A549 (cell line): ENCODE measurements around the gene ADAD1. TPM values are rescaled to one million over a fixed set of nuclear protein-coding genes. Genes with fewer than 3 reads are reported as not detected.

ENCODE experiments used
- ATAC-seq, 2 experiments: fragments of 200-7000 bp in 1 of 2; fragments of >200 bp in 1 of 2; cut with Nextera tagmentation in 1 of 2; cut with Tn5 transposase in 1 of 2; 3 replicates each; pipeline versions ENCODE4 v1.8.0 to v1.9.1; 2018 to 2020; ENCODE audit warnings: mild to moderate bottlenecking in 1 of 2, moderate library complexity in 1 of 2
- CTCF ChIA-PET: fragments of 300-600 bp; sonication (Branson Sonifier 250); formaldehyde crosslinking; extraction: SDS; loops from one replicate; lab custom pipeline; 2021; ENCODE audit warnings: antibody characterized with exemption, inconsistent platforms; lab: Yijun Ruan, JAX
- POLR2A ChIA-PET: fragments of 350-600 bp; formaldehyde crosslinking; extraction: SDS; loops from one replicate; lab custom pipeline; 2021; ENCODE audit warnings: antibody characterized with exemption, inconsistent platforms; lab: Yijun Ruan, JAX
- DNase-seq, 2 experiments: peaks; one replicate each; pipeline versions ENCODE4 v3.0.0 to v3.0.0-alpha.2; 2011 to 2016; ENCODE audit warnings: low read depth in 1 of 2, low spot score in 1 of 2
- FAIRE-seq: peaks from 2 replicates; lab custom pipeline; 2011; peaks lifted over from hg19 to GRCh38; lab: Jason Lieb, UNC
- H3K27ac ChIP-seq, 2 experiments: fragments of >200 bp; sonication (Bioruptor Twin); formaldehyde crosslinking; 3 replicates each; pipeline ENCODE4 v1.5.1; 2016 to 2017
- H3K4me1 ChIP-seq: fragments of >200 bp; sonication (Bioruptor Twin); formaldehyde crosslinking; 3 replicates; pipeline ENCODE4 v1.6.1; 2016
- H3K4me2 ChIP-seq: fragments of >200 bp; sonication (Bioruptor Twin); formaldehyde crosslinking; 3 replicates; pipeline ENCODE4 v1.6.1; 2016
- H3K4me3 ChIP-seq: fragments of >200 bp; sonication (Bioruptor Twin); formaldehyde crosslinking; 3 replicates; pipeline ENCODE4 v1.5.1; 2016
- H3K9me3 ChIP-seq: fragments of >200 bp; sonication (Bioruptor Twin); formaldehyde crosslinking; 3 replicates; pipeline ENCODE4 v1.6.1; 2016
- CBX2 ChIP-seq: fragments of 200-600 bp; sonication (generic); IDR thresholded peaks from 2 replicates; pipeline ENCODE4 v1.6.1; 2016; ENCODE audit warnings: low read depth, mild to moderate bottlenecking, borderline replicate concordance
- CBX8 ChIP-seq: fragments of 200-600 bp; sonication (generic); IDR thresholded peaks from 2 replicates; pipeline ENCODE4 v1.6.1; 2016
- CHD4 ChIP-seq: fragments of 200-600 bp; sonication (generic); IDR thresholded peaks from 2 replicates; pipeline ENCODE4 v1.6.1; 2016; ENCODE audit warnings: antibody characterized with exemption, mild to moderate bottlenecking, borderline replicate concordance
- CTCF ChIP-seq: fragments of >200 bp; sonication (Bioruptor Twin); formaldehyde crosslinking; IDR thresholded peaks from 3 replicates; pipeline ENCODE4 v1.5.1; 2016
- EHF ChIP-seq: fragments of 250-450 bp; sonication (Bioruptor Pico); IDR thresholded peaks from 2 replicates; pipeline ENCODE4 v1.5.0; 2020; ENCODE audit warnings: mild to moderate bottlenecking
- EHMT2 ChIP-seq: fragments of 200-600 bp; sonication (generic); IDR thresholded peaks from 2 replicates; pipeline ENCODE4 v1.6.1; 2016; ENCODE audit warnings: antibody characterized with exemption, low read depth, mild to moderate bottlenecking, moderate library complexity
- ELK1 ChIP-seq: fragments of 150-350 bp; IDR thresholded peaks from 2 replicates; pipeline ENCODE4 v1.6.1; 2014; ENCODE audit warnings: low read depth, mild to moderate bottlenecking, low read length
- ESRRA ChIP-seq: fragments of 150-350 bp; IDR thresholded peaks from 2 replicates; pipeline ENCODE4 v1.6.1; 2014; ENCODE audit warnings: mild to moderate bottlenecking, low read length, borderline replicate concordance
- FOSB ChIP-seq: fragments of 250-450 bp; sonication (Bioruptor Pico); IDR thresholded peaks from 2 replicates; pipeline ENCODE4 v1.5.0; 2020; ENCODE audit warnings: mild to moderate bottlenecking, moderate library complexity
- GATA3 ChIP-seq: IDR thresholded peaks from 2 replicates; pipeline ENCODE4 v1.6.1; 2012; ENCODE audit warnings: borderline replicate concordance
- HDAC2 ChIP-seq: fragments of 200-600 bp; sonication (generic); IDR thresholded peaks from 2 replicates; pipeline ENCODE4 v1.6.1; 2016
- HMGXB4 ChIP-seq: fragments of 250-450 bp; sonication (Bioruptor Pico); IDR thresholded peaks from 2 replicates; pipeline ENCODE4 v1.5.0; 2021; ENCODE audit warnings: mild to moderate bottlenecking, moderate library complexity, borderline replicate concordance
- HOXA7 ChIP-seq: fragments of 250-450 bp; sonication (Bioruptor Pico); IDR thresholded peaks from 2 replicates; pipeline ENCODE4 v1.5.0; 2020; ENCODE audit warnings: mild to moderate bottlenecking, moderate library complexity
- HOXB13 ChIP-seq: fragments of 250-450 bp; sonication (Bioruptor Pico); IDR thresholded peaks from 2 replicates; pipeline ENCODE4 v1.5.0; 2020; ENCODE audit warnings: low read depth, mild to moderate bottlenecking, moderate library complexity
- HOXB5 ChIP-seq: fragments of 250-450 bp; sonication (Bioruptor Pico); IDR thresholded peaks from 2 replicates; pipeline ENCODE4 v1.5.0; 2020; ENCODE audit warnings: mild to moderate bottlenecking, moderate library complexity
- JUNB ChIP-seq: fragments of >200 bp; sonication (Bioruptor Twin); formaldehyde crosslinking; IDR thresholded peaks from 2 replicates; pipeline ENCODE4 v1.6.1; 2016
- KDM5A ChIP-seq: fragments of 200-600 bp; sonication (generic); IDR thresholded peaks from 2 replicates; pipeline ENCODE4 v1.6.1; 2016; ENCODE audit warnings: antibody characterized with exemption, mild to moderate bottlenecking
- MYC ChIP-seq: IDR thresholded peaks from 2 replicates; pipeline ENCODE4 v1.6.1; 2012; ENCODE audit warnings: mild to moderate bottlenecking, inconsistent platforms, low read length, improper control_type of control experiment, borderline replicate concordance
- NR3C1 ChIP-seq: fragments of >200 bp; sonication (Bioruptor Twin); formaldehyde crosslinking; IDR thresholded peaks from 3 replicates; pipeline ENCODE4 v1.6.1; 2017
- RAD21 ChIP-seq, 2 experiments: fragments of >200 bp in 1 of 2; sonication (Bioruptor Twin) in 1 of 2; formaldehyde crosslinking in 1 of 2; IDR thresholded peaks in 1 of 2; conservative IDR thresholded peaks in 1 of 2; 2 replicates in 1 of 2; 3 replicates in 1 of 2; pipeline ENCODE4 v1.6.1; 2012 to 2018; ENCODE audit warnings: inconsistent platforms in 1 of 2
- RARB ChIP-seq: fragments of 250-450 bp; sonication (Bioruptor Pico); IDR thresholded peaks from 2 replicates; pipeline ENCODE4 v1.8.0; 2021; ENCODE audit warnings: mild to moderate bottlenecking, moderate library complexity
- REST ChIP-seq: fragments of 200-600 bp; sonication (generic); IDR thresholded peaks from 2 replicates; pipeline ENCODE4 v1.6.1; 2016; ENCODE audit warnings: antibody characterized with exemption, mild to moderate bottlenecking, moderate library complexity
- RNF2 ChIP-seq: fragments of 200-600 bp; sonication (generic); IDR thresholded peaks from 2 replicates; pipeline ENCODE4 v1.6.1; 2016; ENCODE audit warnings: low read depth, mild to moderate bottlenecking, antibody characterized with exemption, moderate library complexity, borderline replicate concordance
- TFCP2L1 ChIP-seq: fragments of 250-450 bp; sonication (Bioruptor Pico); IDR thresholded peaks from 2 replicates; pipeline ENCODE4 v1.5.0; 2021; ENCODE audit warnings: mild to moderate bottlenecking
- USF2 ChIP-seq: fragments of 450-650 bp; IDR thresholded peaks from 2 replicates; pipeline ENCODE4 v1.6.1; 2014; ENCODE audit warnings: antibody characterized with exemption
- ZNF302 ChIP-seq: fragments of 250-450 bp; sonication (Bioruptor Pico); IDR thresholded peaks from 2 replicates; pipeline ENCODE4 v1.9.0; 2021; ENCODE audit warnings: inconsistent platforms, mild to moderate bottlenecking, moderate library complexity
- ZSCAN20 ChIP-seq: fragments of 250-450 bp; sonication (Bioruptor Pico); IDR thresholded peaks from 2 replicates; pipeline ENCODE4 v1.8.0; 2022; ENCODE audit warnings: mild to moderate bottlenecking, moderate library complexity
- WGBS: methylation state at CpG from one replicate; pipeline ENCODE4 v1.1.6; 2017; ENCODE audit errors: missing lambda C conversion rate; 5-methylcytosine and 5-hydroxymethylcytosine counted together
- polyA plus RNA-seq, 4 experiments: library from polyadenylated mRNA; depleted of rRNA in 3 of 4; stranded (reverse); fragments of >200 nt; fragmentation: RNase III in 1 of 4; extraction: RNeasy Plus Mini Kit Qiagen cat#74134 plus additional on column Dnase treatment in 1 of 4; gene quantifications; 2 replicates in 3 of 4; 3 replicates in 1 of 4; pipeline ENCODE4 v1.2.3, GENCODE V29; 2011 to 2017

The ADAD1 gene
- polyA plus RNA-seq, 2 of the 4 experiments (the other 2 are of a cell fraction): not detected

- DNase-seq: no peak
- CTCF ChIA-PET: no interaction called here
- Histone ChIP-seq H3K4me1 (no peaks in the 10 kb centered on the region), H3K27ac (no peak overlapping the region), H3K4me2 (no peak overlapping the region), H3K4me3 (no peak overlapping the region), H3K9me3 (no peaks in the 10 kb centered on the region)
- TF ChIP-seq HOXB5 (CRISPR knock-in tag) (no peak), REST (no peak), HOXA7 (CRISPR knock-in tag) (no peak), RARB (CRISPR knock-in tag) (no peak), HOXB13 (no peak), CBX2 (no peak), ZNF302 (no peak), CHD4 (no peak), CTCF (no peak), MYC (no peak)
- ATAC-seq: no peak
- POLR2A ChIA-PET: no interaction called here
- 77% methylated on average over 1 of the region's 1 CpG for WGBS
- FAIRE-seq: no peak
Measured at GRCh38 chr4:122469457-122469856, 90.6 kb downstream of the ADAD1 start.

- CTCF ChIA-PET: no interaction called here
- ATAC-seq: no peak
- no peak for DNase-seq
- H3K27ac ChIP-seq: no peak overlapping the region
- H3K4me3 ChIP-seq: no peak overlapping the region
- TF ChIP-seq HDAC2 (no peak), USF2 (no peak), HMGXB4 (no peak), CHD4 (no peak), JUNB (no peak), FOSB (CRISPR knock-in tag) (no peak), RNF2 (no peak), CBX8 (no peak), NR3C1 (no peak), KDM5A (no peak), GATA3 (no peak), ELK1 (no peak), EHF (CRISPR knock-in tag) (no peak), ESRRA (no peak), TFCP2L1 (CRISPR knock-in tag) (no peak), ZSCAN20 (no peak), EHMT2 (no peak), RAD21 (conservative IDR thresholded peaks at IDR 0.05 in 1 of 2, IDR thresholded peaks at IDR 0.05 in 1 of 2) (no peak)
- no peak overlapping the region for H3K4me2 ChIP-seq
- WGBS: 24% methylated on average over 3 of the region's 3 CpGs
- no peaks in the 10 kb centered on the region for H3K4me1 ChIP-seq
- no peak for FAIRE-seq
- POLR2A ChIA-PET: no interaction called here
- H3K9me3 ChIP-seq: no peaks in the 10 kb centered on the region
Measured at GRCh38 chr4:122475233-122475632, 96.4 kb downstream of the ADAD1 start.
